IPS-20b (cell line): ENCODE measurements around the gene SLC8A2.

Experiments used
- H3K27ac ChIP-seq: one replicate; pipeline ENCODE4 v1.5.1; 2013; ENCODE audit warnings: low read length
- H3K27me3 ChIP-seq: 2 replicates; pipeline ENCODE4 v1.6.1; 2013; ENCODE audit warnings: mild to moderate bottlenecking, low read length, inconsistent platforms; ENCODE audit not compliant: insufficient read depth
- H3K36me3 ChIP-seq: 2 replicates; pipeline ENCODE4 v1.6.1; 2013; ENCODE audit warnings: low read depth, mild to moderate bottlenecking, inconsistent platforms, low read length, moderate library complexity; ENCODE audit not compliant: insufficient read depth
- H3K4me1 ChIP-seq: 2 replicates; pipeline ENCODE4 v1.6.1; 2013; ENCODE audit warnings: mild to moderate bottlenecking, control low read depth, inconsistent platforms, low read length, moderate library complexity; ENCODE audit not compliant: insufficient read depth
- H3K4me3 ChIP-seq: 2 replicates; pipeline ENCODE4 v1.5.1; 2013; ENCODE audit warnings: mild to moderate bottlenecking, low read length, inconsistent platforms
- H3K9ac ChIP-seq: 2 replicates; pipeline ENCODE4 v1.6.1; 2013; ENCODE audit warnings: low read depth, mild to moderate bottlenecking, inconsistent platforms, low read length, moderate library complexity
- H3K9me3 ChIP-seq: 2 replicates; pipeline ENCODE4 v1.6.1; 2013; ENCODE audit warnings: mild to moderate bottlenecking, low read depth, low read length, inconsistent platforms; ENCODE audit not compliant: insufficient read depth

Gene SLC8A2

DNA sequence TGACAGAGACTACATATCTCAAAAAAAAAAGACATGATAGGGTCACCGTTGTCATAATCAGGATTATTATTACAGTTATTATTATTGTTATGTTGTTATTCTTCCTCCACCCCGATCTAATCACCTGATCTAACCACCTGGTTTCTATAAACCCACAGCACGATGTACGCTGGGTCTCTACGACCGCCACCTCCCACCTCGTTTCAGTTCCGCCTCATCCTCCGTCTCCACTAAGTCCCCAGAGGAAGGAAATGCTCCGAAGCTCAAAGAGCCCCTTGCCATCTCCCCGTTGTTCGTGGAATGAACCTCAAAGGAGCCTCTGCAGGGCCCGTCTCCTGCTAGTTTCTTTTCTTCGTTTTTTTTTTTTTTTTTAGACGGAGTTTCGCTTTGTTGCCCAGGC lies 36.5 kb downstream of the SLC8A2 start:
- Histone ChIP-seq H3K27ac (no peak overlapping the region), H3K9me3 (no peaks in the 10 kb centered on the region), H3K9ac (no peak overlapping the region), H3K36me3 (no peaks in the 10 kb centered on the region), H3K27me3 (peaks cover 17% of the 10 kb centered on the region), H3K4me1 (no peaks in the 10 kb centered on the region), H3K4me3 (no peak overlapping the region)

DNA sequence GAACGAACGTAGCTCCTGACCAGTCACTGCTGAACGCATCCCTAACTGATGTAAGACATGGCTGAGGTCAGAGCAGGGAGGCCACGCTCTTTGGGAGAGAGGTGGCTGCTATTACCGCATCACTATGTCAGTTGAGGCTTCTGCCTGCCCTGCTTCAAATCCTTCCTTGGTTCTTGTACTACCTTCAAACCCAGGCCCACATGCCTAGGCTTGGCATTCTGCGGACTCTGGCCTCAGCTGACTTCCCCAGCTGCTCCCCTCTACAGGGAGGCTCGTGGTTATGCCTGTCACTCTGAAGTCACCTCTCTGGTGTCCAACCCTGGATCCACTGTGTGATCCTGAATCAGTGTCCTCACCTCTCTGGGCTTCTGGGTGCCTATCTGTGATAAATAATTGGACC lies 37.6 kb downstream of the SLC8A2 start:
- peaks cover 28% of the 10 kb centered on the region for H3K27me3 ChIP-seq
- H3K9ac ChIP-seq = no peak overlapping the region
- H3K4me1 ChIP-seq = peaks cover 3% of the 10 kb centered on the region; the same call in 1 of the 2 replicates
- H3K4me3 ChIP-seq = no peak overlapping the region
- H3K27ac ChIP-seq = no peak overlapping the region
- no peaks in the 10 kb centered on the region for H3K9me3 ChIP-seq
- H3K36me3 ChIP-seq = no peaks in the 10 kb centered on the region

DNA sequence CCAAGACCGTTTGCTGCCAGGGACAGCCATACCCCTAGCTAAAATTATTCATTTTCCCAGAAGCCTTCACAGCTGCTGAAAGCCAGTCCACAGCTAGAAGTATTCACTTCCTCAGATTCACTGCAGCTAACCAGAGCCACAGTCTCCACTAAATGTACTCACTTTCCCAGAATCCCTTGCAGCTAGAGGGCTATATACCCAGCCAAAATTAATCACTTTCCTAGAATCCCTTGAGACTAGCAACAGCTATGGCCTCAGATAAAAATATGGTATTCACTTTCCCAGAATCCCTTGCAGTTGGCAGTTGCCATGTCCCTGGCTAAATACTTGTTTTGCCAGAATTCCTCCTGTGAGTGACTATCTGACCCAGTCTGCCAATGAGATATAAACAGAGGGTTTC lies 38.6 kb downstream of the SLC8A2 start:
- Histone ChIP-seq H3K36me3 (no peaks in the 10 kb centered on the region), H3K27ac (no peak overlapping the region), H3K4me1 (peaks cover 8% of the 10 kb centered on the region; the same call in 1 of the 2 replicates), H3K27me3 (peaks cover 35% of the 10 kb centered on the region), H3K9me3 (no peaks in the 10 kb centered on the region), H3K9ac (no peak overlapping the region), H3K4me3 (no peak overlapping the region)

DNA sequence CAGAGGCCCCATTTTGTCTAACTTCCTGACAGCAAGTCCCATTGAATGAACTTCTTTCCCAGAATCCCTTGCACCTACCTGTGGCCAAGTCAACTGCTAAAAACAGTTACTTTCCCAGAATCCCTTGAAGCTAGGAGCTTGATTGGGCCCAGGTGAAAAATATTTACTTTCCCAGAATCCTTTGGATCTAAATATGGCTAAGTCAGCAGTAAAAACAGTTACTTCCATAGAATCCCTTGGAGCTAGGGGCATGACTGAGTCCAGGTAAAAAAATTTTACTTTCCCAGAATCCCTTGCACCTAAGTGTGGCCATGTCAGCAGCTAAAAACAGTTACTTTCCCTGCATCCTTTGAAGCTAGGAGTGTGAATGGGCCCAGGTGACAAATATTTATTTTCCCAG lies 39.2 kb downstream of the SLC8A2 start:
- peaks cover 8% of the 10 kb centered on the region; the same call in 1 of the 2 replicates for H3K4me1 ChIP-seq
- H3K9me3 ChIP-seq = no peaks in the 10 kb centered on the region
- H3K4me3 ChIP-seq = no peak overlapping the region
- H3K36me3 ChIP-seq = no peaks in the 10 kb centered on the region
- no peak overlapping the region for H3K27ac ChIP-seq
- peaks cover 35% of the 10 kb centered on the region for H3K27me3 ChIP-seq
- no peak overlapping the region for H3K9ac ChIP-seq

DNA sequence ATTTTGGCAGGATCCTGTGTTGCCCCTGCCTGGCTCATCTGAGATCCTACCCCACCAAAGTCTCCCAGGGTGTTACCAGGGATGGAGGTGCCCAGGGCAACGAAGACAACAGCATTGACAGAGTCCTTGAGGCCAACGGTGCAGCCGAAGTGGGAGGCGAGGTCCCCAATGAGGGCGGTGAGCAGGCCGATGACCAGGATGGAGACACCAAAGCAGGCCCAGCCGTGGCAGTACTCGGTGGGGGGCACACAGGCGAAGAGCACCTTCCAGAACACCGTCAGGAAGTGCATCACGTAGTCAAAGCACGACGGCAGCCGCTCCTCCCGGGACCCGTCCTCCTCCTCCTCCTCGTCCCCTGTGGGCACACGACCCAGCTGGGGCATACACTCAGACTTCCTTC lies 39.6 kb downstream of the SLC8A2 start:
- H3K9ac ChIP-seq = no peak overlapping the region
- peaks cover 35% of the 10 kb centered on the region for H3K27me3 ChIP-seq
- H3K9me3 ChIP-seq = no peaks in the 10 kb centered on the region
- no peak overlapping the region for H3K4me3 ChIP-seq
- no peaks in the 10 kb centered on the region for H3K36me3 ChIP-seq
- peaks cover 8% of the 10 kb centered on the region; the same call in 1 of the 2 replicates for H3K4me1 ChIP-seq
- H3K27ac ChIP-seq = no peak overlapping the region

DNA sequence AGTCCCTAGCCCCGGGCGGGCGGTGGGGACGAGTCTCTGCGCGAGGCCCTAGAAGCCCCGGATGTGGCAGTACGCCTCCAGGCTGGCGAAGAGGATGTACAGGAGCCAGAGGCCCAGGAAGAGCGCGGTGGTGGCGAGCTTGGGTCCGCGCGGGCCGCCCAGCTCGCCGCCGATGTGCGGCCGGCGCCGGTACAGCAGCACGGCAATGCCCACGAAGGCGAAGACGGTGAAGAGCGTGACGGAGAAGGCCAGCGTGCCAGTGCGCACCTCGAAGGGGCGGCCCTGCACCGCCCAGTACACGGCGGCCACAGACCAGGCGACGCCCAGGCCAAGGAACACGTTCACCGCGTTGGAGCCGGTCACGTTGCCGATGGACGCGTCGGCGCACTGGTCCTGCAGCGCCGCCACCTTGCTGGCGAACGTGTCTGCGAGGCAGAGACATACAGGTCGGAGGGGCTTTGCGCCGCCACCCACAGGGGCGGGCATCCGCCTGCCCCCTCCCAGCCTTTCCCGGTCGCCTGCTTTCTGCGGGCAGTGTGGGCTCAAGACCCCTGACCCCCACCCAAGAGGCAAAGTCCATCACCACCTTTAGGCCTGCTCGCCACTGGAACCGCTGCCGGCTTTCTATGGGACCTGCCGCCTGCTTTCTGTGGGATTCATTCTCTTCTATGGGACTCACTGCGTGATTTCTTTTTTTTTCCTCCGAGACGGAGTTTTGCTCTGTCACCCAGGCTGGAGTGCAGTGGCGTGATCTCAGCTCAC lies 41.5 kb downstream of the SLC8A2 start:
- Histone ChIP-seq H3K4me3 (peak overlapping the region; percentile 64), H3K36me3 (no peaks in the 10 kb centered on the region), H3K27me3 (peaks cover 45% of the 10 kb centered on the region), H3K9me3 (no peaks in the 10 kb centered on the region), H3K4me1 (peaks cover 8% of the 10 kb centered on the region; the same call in 1 of the 2 replicates), H3K27ac (no peak overlapping the region), H3K9ac (peak overlapping the region; percentile 47; the same call in 1 of the 2 replicates)

DNA sequence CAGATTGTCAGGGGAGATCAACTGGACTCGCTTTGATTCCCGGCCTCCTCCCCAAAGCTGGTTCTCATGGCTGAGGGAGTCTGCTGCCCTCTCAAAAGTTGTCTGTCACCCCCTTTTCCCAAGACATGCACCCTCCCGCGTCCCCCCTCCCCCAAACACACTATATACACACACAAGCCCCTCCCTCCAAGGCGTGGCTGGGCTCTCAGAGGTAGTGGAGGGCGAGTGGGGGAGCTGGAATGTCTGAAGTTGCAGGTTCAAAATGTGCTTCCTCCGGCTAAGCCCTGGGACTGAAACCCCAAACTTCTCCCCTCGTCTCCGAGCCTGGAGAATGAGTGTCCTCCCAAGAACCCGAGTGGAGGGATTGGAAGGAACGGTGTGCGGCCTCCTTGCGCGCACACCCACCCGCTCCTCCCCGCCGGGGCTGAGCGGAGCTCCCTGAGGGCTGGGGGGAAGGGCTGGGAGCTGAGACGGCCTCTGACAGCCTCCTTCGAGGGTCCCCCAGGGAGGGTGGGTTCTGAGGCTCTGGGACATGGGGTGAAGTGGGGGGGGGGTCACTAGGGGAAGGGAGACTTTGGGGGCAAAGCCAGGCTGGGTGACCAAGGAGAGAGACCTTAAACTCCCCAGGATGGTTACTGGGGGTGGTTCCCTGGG lies 42.4 kb downstream of the SLC8A2 start:
- Histone ChIP-seq H3K9ac (peak overlapping the region; percentile 47; the same call in 1 of the 2 replicates), H3K9me3 (no peaks in the 10 kb centered on the region), H3K4me3 (peak overlapping the region; percentile 64; the same call in 1 of the 2 replicates), H3K36me3 (no peaks in the 10 kb centered on the region), H3K27ac (no peak overlapping the region), H3K27me3 (peaks cover 45% of the 10 kb centered on the region), H3K4me1 (peaks cover 8% of the 10 kb centered on the region; the same call in 1 of the 2 replicates)

DNA sequence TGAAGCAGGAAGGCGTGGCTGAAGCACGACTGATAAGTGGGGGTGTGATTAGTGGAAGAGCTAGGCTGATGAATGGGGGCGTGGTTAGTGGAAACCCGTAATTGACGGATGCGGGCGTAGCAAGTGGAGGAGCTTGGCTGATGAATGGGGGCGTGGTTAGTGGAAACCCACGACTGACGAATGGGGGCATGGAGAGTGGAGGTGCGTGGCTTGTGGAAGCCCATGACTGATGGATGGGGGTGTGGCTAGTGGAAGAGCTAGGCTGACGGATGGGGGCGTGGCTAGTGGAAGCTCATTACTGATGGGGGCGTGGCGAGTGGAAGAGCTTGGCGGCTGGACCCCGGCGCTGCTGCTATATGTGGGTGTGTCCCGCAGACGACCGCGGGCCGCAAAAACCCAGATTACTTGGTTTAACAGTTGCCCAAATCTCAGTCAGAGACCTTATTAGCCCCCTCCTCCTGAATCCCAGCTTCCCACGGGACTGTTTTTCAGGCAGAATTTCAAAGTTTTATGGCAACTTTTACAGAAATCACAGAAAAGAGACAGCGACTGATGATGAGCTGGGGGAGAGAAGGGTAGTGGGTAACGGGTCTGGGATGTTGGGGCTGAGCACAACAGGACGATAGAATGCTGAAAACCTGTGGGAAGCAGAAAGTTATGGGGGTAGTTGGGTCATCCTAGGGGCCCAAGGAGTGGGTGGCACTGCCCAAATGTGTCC lies 43.4 kb downstream of the SLC8A2 start:
- H3K4me3 ChIP-seq = peak overlapping the region; percentile 66
- H3K27me3 ChIP-seq = peaks cover 52% of the 10 kb centered on the region
- H3K27ac ChIP-seq = no peak overlapping the region
- H3K36me3 ChIP-seq = no peaks in the 10 kb centered on the region
- peaks cover 8% of the 10 kb centered on the region; the same call in 1 of the 2 replicates for H3K4me1 ChIP-seq
- H3K9ac ChIP-seq = peak overlapping the region; percentile 19; the same call in 1 of the 2 replicates
- H3K9me3 ChIP-seq = no peaks in the 10 kb centered on the region

DNA sequence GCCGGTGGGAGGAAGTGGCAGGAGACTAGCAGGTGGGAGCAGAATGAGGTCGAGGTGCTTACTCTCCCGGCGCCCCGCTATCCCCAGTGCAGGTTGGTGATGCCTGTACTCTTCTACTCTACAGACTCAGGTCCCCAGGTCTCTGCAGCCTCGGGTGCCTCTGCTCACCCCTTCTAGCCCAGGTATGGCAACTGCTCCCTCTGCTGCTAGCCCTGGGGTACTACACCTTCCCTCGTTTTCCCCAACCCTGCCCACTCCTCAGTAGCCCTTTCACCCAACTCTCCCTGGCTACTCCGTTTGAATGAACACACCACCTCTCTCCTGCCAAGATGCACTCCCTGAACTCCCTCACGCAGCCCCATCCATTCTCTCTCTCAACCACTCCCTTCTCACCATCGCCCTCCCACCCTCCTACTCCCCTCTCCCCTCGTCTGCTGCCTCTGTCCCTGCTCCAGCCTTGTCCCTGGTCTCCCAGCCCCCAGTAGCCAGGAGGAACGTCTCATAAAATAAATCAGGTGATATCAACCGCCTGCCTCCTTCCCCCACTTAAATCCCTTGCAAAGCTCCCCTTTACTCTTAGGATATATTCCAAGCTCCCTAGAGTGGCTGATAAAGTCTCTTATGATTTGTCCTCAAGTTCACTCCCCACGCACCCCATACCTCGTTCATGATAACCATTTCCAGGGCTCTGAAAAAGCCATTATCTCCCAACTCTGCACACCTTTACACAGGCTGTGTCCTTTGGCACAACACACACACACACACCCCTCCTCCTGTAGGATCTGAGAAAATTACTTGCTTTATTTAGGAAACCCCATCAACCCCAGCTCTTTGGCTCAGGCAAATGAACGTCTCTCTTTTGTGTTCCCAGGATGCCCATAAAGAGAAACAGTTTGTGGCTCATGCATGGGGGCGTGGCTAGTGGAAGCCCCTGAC lies 44.2 kb downstream of the SLC8A2 start:
- Histone ChIP-seq H3K4me1 (peaks cover 8% of the 10 kb centered on the region; the same call in 1 of the 2 replicates), H3K9ac (peak overlapping the region; percentile 73; the same call in 1 of the 2 replicates), H3K4me3 (peak overlapping the region; percentile 66), H3K9me3 (no peaks in the 10 kb centered on the region), H3K27me3 (peaks cover 61% of the 10 kb centered on the region), H3K36me3 (no peaks in the 10 kb centered on the region), H3K27ac (peak overlapping the region; percentile 15)

DNA sequence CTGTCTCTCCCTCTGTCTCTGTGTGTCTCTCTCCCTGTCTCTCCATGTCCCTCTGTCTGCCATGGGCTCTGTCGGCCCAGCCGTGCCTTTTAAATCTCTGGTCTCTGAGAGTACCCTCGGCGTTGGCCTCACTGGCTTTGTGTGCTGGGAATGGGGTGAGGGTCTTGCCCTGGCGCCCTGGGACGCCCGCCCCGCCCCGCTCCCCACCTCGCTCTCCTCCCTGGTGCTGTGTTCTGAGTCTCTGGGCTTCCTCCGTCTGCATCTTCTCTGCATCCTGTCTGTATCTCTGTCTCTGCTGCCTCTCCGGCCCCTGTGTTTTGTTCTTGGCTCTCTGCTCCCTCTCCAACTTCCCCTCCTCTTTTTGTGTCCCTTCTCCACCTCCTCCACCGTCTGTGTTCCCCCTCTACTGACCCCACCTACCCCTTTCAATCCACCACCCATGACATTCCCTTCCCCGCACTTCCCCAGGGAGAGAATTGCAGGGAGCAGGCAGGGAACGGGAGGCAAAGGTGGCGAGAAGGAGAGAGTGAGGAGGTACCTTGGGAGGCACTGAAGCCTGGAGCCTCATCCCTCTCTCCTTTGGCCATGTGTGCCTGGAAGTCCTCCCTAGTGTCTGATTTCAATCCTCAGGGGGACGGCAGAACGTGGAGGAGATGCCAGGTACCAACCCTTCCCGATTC lies 48.4 kb downstream of the SLC8A2 start:
- no peak overlapping the region for H3K9ac ChIP-seq
- H3K4me3 ChIP-seq = no peak overlapping the region
- H3K27ac ChIP-seq = no peak overlapping the region
- no peaks in the 10 kb centered on the region for H3K9me3 ChIP-seq
- peaks cover 65% of the 10 kb centered on the region for H3K27me3 ChIP-seq
- H3K36me3 ChIP-seq = no peaks in the 10 kb centered on the region
- peaks cover 17% of the 10 kb centered on the region; the same call in 1 of the 2 replicates for H3K4me1 ChIP-seq
